LoVo (cell line): ENCODE results near the gene CCND2.

ENCODE experiments used
- DNase-seq: peaks from one replicate; pipeline ENCODE4 v3.0.0-alpha.2; 2016; ENCODE audit warnings: low spot score

CCND2 gene

GRCh38 chr12:4256043-4256826 is 17.3 kb upstream of the CCND2 start:
- no peak for DNase-seq

- DNase-seq: no peak
Measured at GRCh38 chr12:4257442-4257841, 16.1 kb upstream of the CCND2 start.

GRCh38 chr12:4259099-4259498 is 14.5 kb upstream of the CCND2 start:
- no peak for DNase-seq

GRCh38 chr12:4261655-4262054 is 11.9 kb upstream of the CCND2 start:
- DNase-seq: no peak

GRCh38 chr12:4265280-4265679 is 8.3 kb upstream of the CCND2 start:
- no peak for DNase-seq

- no peak for DNase-seq
Measured at GRCh38 chr12:4266990-4267389, 6.6 kb upstream of the CCND2 start.

- no peak for DNase-seq
Measured at GRCh38 chr12:4267704-4268328, 5.7 kb upstream of the CCND2 start.

- no peak for DNase-seq
Measured at GRCh38 chr12:4268329-4269181, 5.0 kb upstream of the CCND2 start.

GRCh38 chr12:4269279-4269991 is 4.1 kb upstream of the CCND2 start:
- DNase-seq: peak; percentile 47

GRCh38 chr12:4270016-4270830 is 3.3 kb upstream of the CCND2 start:
- no peak for DNase-seq

- DNase-seq: peak; percentile 69
Measured at GRCh38 chr12:4270831-4271716, 2.5 kb upstream of the CCND2 start.

- DNase-seq: peak; percentile 78
Measured at GRCh38 chr12:4271717-4272423, 1.7 kb upstream of the CCND2 start.

- no peak for DNase-seq
Measured at GRCh38 chr12:4272424-4273272, 914 bp upstream of the CCND2 start.

GRCh38 chr12:4273273-4273651 is 300 bp upstream of the CCND2 start:
- no peak for DNase-seq

GRCh38 chr12:4274396-4275015 is 944 bp downstream of the CCND2 start:
- no peak for DNase-seq

GRCh38 chr12:4275016-4275869 is 1.7 kb downstream of the CCND2 start:
- DNase-seq: no peak

GRCh38 chr12:4275870-4276301 is 2.3 kb downstream of the CCND2 start:
- DNase-seq: no peak
